GM19351 (cell line): ENCODE results near the gene NT5DC2.

Source experiments
- ATAC-seq: cut with Tn5 transposase; IDR thresholded peaks from one replicate; pipeline ENCODE4 v1.9.1; 2021; ENCODE audit warnings: mild to moderate bottlenecking, moderate library complexity; ENCODE audit not compliant: unreplicated experiment

NT5DC2 gene

GRCh38 chr3:52490035-52490938 is 43.4 kb downstream of the NT5DC2 start:
- ATAC-seq = no peak

GRCh38 chr3:52489453-52489852 is 44.2 kb downstream of the NT5DC2 start:
- no peak for ATAC-seq

- ATAC-seq = no peak
These were observed 44.9 kb downstream of the NT5DC2 start for GRCh38 chr3:52488746-52489145.

GRCh38 chr3:52487788-52488691 is 45.6 kb downstream of the NT5DC2 start:
- no peak for ATAC-seq

GRCh38 chr3:52487050-52487787 is 46.4 kb downstream of the NT5DC2 start:
- no peak for ATAC-seq

GRCh38 chr3:52484680-52485461 is 48.8 kb downstream of the NT5DC2 start:
- no peak for ATAC-seq

- no peak for ATAC-seq
These were observed 49.9 kb downstream of the NT5DC2 start for GRCh38 chr3:52483577-52484381.

GRCh38 chr3:52483081-52483480 is 50.6 kb downstream of the NT5DC2 start:
- ATAC-seq = no peak

GRCh38 chr3:52481819-52482521 is 51.7 kb downstream of the NT5DC2 start:
- no peak for ATAC-seq

- no peak for ATAC-seq
These were observed 52.6 kb downstream of the NT5DC2 start for GRCh38 chr3:52480768-52481715.

GRCh38 chr3:52479877-52480575 is 53.6 kb downstream of the NT5DC2 start:
- no peak for ATAC-seq

- no peak for ATAC-seq
These were observed 54.4 kb downstream of the NT5DC2 start for GRCh38 chr3:52479037-52479876.

GRCh38 chr3:52477796-52478095 is 55.9 kb downstream of the NT5DC2 start:
- ATAC-seq = no peak

GRCh38 chr3:52477076-52477795 is 56.4 kb downstream of the NT5DC2 start:
- no peak for ATAC-seq
